Caco-2 (cell line): Measurements from ENCODE around the gene SLC9C1. TPM values are rescaled to one million over a fixed set of nuclear protein-coding genes. Genes with fewer than 3 reads are reported as not detected.

Experiments used
- BruUV-seq: library from RNA; stranded (reverse); fragments of 400-500 nt; replicated peaks from 2 replicates; lab custom pipeline; 2021; lab: Mats Ljungman, UMichigan
- CTCF ChIA-PET: fragments of 300-600 bp; sonication (Branson Sonifier 250); formaldehyde crosslinking; loops from one replicate; lab custom pipeline; 2022; ENCODE audit warnings: antibody characterized with exemption; lab: Charles Lee
- POLR2A ChIA-PET: fragments of 300-600 bp; sonication (Branson Sonifier 250); formaldehyde crosslinking; loops from one replicate; lab custom pipeline; 2022; ENCODE audit warnings: antibody characterized with exemption; lab: Charles Lee
- DNase-seq, 2 experiments: peaks; one replicate each; pipeline versions ENCODE4 v3.0.0 to v3.0.0-alpha.2; 2020 to 2022
- H3K27me3 ChIP-seq: replicated peaks from 2 replicates; pipeline ENCODE4 v1.6.0; 2011; ENCODE audit warnings: low read length; ENCODE audit not compliant: control insufficient read depth, insufficient read depth
- H3K36me3 ChIP-seq: 2 replicates; pipeline ENCODE4 v1.5.1; 2011; ENCODE audit warnings: low read length; ENCODE audit not compliant: control insufficient read depth, insufficient read depth
- H3K4me1 ChIP-seq: fragments of 250-450 bp; sonication (Bioruptor Pico); 2 replicates; pipeline ENCODE4 v1.5.1; 2020; ENCODE audit warnings: mild to moderate bottlenecking
- H3K4me3 ChIP-seq: 2 replicates; pipeline ENCODE4 v1.5.1; 2011; ENCODE audit warnings: low read depth, mild to moderate bottlenecking, control low read depth, low read length
- H3K9me3 ChIP-seq: fragments of 250-450 bp; sonication (Bioruptor Pico); 2 replicates; pipeline ENCODE4 v1.5.1; 2020; ENCODE audit warnings: mild to moderate bottlenecking, moderate library complexity
- H3K27ac Mint-ChIP-seq: one replicate; pipeline ENCODE4 v1.8.0; 2022; ENCODE audit warnings: mixed read lengths; ENCODE audit not compliant: unreplicated experiment
- H3K27me3 Mint-ChIP-seq: one replicate; pipeline ENCODE4 v1.8.0; 2022; ENCODE audit warnings: mixed read lengths; ENCODE audit not compliant: insufficient read depth, unreplicated experiment
- H3K36me3 Mint-ChIP-seq: one replicate; pipeline ENCODE4 v1.8.0; 2022; ENCODE audit warnings: mild to moderate bottlenecking, mixed read lengths; ENCODE audit not compliant: insufficient read depth, unreplicated experiment
- H3K4me1 Mint-ChIP-seq: one replicate; pipeline ENCODE4 v1.8.0; 2022; ENCODE audit warnings: low read depth, mixed read lengths; ENCODE audit not compliant: unreplicated experiment
- H3K4me3 Mint-ChIP-seq: one replicate; pipeline ENCODE4 v1.8.0; 2022; ENCODE audit warnings: mild to moderate bottlenecking, moderate library complexity, mixed read lengths; ENCODE audit not compliant: unreplicated experiment
- H3K9me3 Mint-ChIP-seq: one replicate; pipeline ENCODE4 v1.8.0; 2022; ENCODE audit warnings: mixed read lengths; ENCODE audit not compliant: unreplicated experiment
- intact Hi-C: fragments of 100-400 bp; cut with micrococcal nuclease; formaldehyde crosslinking; loops from one replicate; pipeline ENCODE4 v1.10.0; 2022; ENCODE audit not compliant: unreplicated experiment
- total RNA-seq: library from RNA; stranded (reverse); gene quantifications from 2 replicates; pipeline ENCODE4 v1.2.3, GENCODE V29; 2022
- TF ChIP-seq, protein P1 (sequence below), 2 experiments: fragments of 200-600 bp in 1 of 2; IDR thresholded peaks; 1 replicate in 1 of 2; 2 replicates in 1 of 2; pipeline versions ENCODE4 v1.5.1 to v1.8.0; 2011 to 2022; ENCODE audit warnings: antibody characterized with exemption in 1 of 2, control low read depth in 1 of 2, inconsistent platforms in 1 of 2, low read depth in 1 of 2, low read length in 1 of 2, mild to moderate bottlenecking in 1 of 2, moderate library complexity in 1 of 2; ENCODE audit not compliant: insufficient read depth in 1 of 2, severe bottlenecking in 1 of 2, unreplicated experiment in 1 of 2

Gene SLC9C1
- total RNA-seq, 1 experiment from 2014 or later, result not detected

DNA sequence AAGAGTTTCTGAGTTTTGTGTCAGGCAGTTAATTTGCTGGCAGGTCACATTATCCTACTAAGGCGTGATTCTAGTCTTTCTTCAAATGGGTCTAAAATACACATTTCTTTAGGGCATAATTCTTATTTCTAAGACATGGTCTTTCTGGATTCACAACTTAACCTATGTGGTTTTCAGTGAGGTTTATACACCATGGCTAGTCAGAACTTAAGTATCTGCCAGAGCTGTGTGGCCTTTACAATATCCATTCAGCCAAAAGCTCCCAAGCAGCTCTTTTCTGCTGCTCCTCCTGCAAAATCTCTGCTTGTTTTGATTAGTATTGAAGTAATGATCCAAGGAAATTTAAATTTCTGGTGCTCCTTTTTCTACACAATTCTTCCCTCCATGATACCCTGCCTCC is 33.5 kb downstream of the SLC9C1 start:
- no peak overlapping the region for H3K27ac Mint-ChIP-seq
- no TSS peak for BruUV-seq

DNA sequence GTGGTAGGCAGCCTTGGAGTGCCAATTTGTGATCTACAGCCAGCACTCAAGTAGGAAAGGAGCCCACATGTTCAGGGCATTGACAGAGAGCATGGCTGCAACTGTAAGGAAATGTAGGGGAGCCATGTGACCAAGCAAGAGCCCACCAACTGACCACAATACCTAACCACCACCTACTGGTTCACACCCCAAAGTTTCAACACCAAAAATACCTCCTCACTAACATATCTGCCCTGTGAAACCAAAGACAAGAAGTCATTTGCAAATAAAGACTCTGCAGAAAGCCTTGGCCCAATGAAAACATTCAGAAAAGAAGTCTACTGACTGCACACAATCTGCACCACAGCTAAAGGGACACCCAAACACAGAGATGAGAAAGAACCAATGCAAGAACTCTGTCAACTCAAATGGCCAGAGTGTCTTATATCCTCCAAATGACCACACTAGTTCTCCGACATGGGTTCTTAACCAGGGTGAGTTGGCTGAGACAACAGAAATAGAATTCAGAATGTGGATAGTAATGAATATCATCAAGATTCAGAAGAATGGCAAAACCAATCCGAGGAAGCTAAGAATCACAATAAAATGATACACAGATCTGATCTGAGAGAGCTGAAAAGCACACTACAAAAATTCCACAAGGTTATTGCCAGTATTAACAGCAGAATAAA is 40.6 kb downstream of the SLC9C1 start:
- TF ChIP-seq, protein P1, sequence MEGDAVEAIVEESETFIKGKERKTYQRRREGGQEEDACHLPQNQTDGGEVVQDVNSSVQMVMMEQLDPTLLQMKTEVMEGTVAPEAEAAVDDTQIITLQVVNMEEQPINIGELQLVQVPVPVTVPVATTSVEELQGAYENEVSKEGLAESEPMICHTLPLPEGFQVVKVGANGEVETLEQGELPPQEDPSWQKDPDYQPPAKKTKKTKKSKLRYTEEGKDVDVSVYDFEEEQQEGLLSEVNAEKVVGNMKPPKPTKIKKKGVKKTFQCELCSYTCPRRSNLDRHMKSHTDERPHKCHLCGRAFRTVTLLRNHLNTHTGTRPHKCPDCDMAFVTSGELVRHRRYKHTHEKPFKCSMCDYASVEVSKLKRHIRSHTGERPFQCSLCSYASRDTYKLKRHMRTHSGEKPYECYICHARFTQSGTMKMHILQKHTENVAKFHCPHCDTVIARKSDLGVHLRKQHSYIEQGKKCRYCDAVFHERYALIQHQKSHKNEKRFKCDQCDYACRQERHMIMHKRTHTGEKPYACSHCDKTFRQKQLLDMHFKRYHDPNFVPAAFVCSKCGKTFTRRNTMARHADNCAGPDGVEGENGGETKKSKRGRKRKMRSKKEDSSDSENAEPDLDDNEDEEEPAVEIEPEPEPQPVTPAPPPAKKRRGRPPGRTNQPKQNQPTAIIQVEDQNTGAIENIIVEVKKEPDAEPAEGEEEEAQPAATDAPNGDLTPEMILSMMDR (IDR thresholded peaks at IDR 0.05; ENCODE audit: insufficient read depth in 1 of 2, low read depth in 1 of 2, low read length in 1 of 2, severe bottlenecking in 1 of 2, unreplicated experiment in 1 of 2), result no peak
- no peak for DNase-seq
- Histone ChIP-seq H3K4me1 (no peaks in the 10 kb centered on the region), H3K4me3 (no peak overlapping the region), H3K36me3 (no peaks in the 10 kb centered on the region), H3K27me3 (no peaks in the 10 kb centered on the region), H3K9me3 (no peaks in the 10 kb centered on the region)
- Mint-ChIP-seq H3K4me1 (no peaks in the 10 kb centered on the region), H3K27ac (no peak overlapping the region), H3K4me3 (no peak overlapping the region), H3K9me3 (peaks cover 9% of the 10 kb centered on the region), H3K36me3 (no peaks in the 10 kb centered on the region), H3K27me3 (peaks cover 16% of the 10 kb centered on the region)
- ChIA-PET POLR2A (no interaction called here), CTCF (no interaction called here)
- intact Hi-C loops, result no loop called here
- no TSS peak for BruUV-seq

More for the DNA sequence above, 33.5 kb downstream of the SLC9C1 start:
- no peak overlapping the region for H3K4me3 Mint-ChIP-seq
- H3K4me1 Mint-ChIP-seq, result no peaks in the 10 kb centered on the region
- Histone ChIP-seq H3K9me3 (no peaks in the 10 kb centered on the region), H3K4me1 (no peaks in the 10 kb centered on the region), H3K4me3 (no peak overlapping the region), H3K36me3 (no peaks in the 10 kb centered on the region), H3K27me3 (no peaks in the 10 kb centered on the region)
- no peak for DNase-seq
- ChIA-PET POLR2A (no interaction called here), CTCF (no interaction called here)
- H3K36me3 Mint-ChIP-seq, result no peaks in the 10 kb centered on the region
- TF ChIP-seq, protein P1 (IDR thresholded peaks at IDR 0.05; ENCODE audit: insufficient read depth in 1 of 2, low read depth in 1 of 2, low read length in 1 of 2, severe bottlenecking in 1 of 2, unreplicated experiment in 1 of 2), result no peak
- H3K27me3 Mint-ChIP-seq, result no peaks in the 10 kb centered on the region
- no peaks in the 10 kb centered on the region for H3K9me3 Mint-ChIP-seq
- intact Hi-C loops, result no loop called here

DNA sequence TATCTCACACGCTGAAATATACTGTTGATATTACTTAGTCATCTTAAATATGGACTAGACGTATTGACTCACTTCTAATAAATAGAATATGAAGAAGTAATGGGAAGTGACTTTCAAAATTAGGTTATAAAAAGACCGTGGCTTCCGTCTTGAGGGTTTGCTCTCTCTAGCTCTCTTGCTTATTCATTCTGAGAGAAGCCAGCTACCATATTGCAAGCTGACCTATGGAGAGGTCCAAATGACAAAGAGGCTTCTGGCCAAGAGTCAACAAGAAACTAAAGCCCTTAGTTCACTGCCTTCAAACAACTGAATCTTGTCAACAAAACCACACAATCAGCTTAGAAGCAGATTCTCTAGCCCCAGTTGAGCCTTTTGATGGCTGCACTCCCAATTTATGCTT is 46.1 kb downstream of the SLC9C1 start:
- H3K4me1 ChIP-seq, result no peaks in the 10 kb centered on the region
- intact Hi-C loops, result no loop called here
- POLR2A ChIA-PET, result no interaction called here
- TF ChIP-seq, protein P1 (IDR thresholded peaks at IDR 0.05; ENCODE audit: insufficient read depth in 1 of 2, low read depth in 1 of 2, low read length in 1 of 2, severe bottlenecking in 1 of 2, unreplicated experiment in 1 of 2), result no peak
- no peak for DNase-seq
- H3K4me1 Mint-ChIP-seq, result no peaks in the 10 kb centered on the region
- H3K36me3 ChIP-seq, result no peaks in the 10 kb centered on the region
- H3K9me3 Mint-ChIP-seq, result no peaks in the 10 kb centered on the region
- H3K9me3 ChIP-seq, result no peaks in the 10 kb centered on the region
- H3K36me3 Mint-ChIP-seq, result no peaks in the 10 kb centered on the region
- H3K27ac Mint-ChIP-seq, result no peak overlapping the region
- no peaks in the 10 kb centered on the region for H3K27me3 ChIP-seq
- H3K4me3 ChIP-seq, result no peak overlapping the region
- H3K27me3 Mint-ChIP-seq, result peaks cover 4% of the 10 kb centered on the region
- H3K4me3 Mint-ChIP-seq, result no peak overlapping the region
- BruUV-seq, result no TSS peak
- CTCF ChIA-PET, result no interaction called here
